ENCODE results near the gene FUT3.

Gene FUT3

GRCh38 chr19:5827891-5828660, 23.2 kb downstream of the FUT3 start:
- no peaks in the 10 kb centered on the region for H3K27me3 ChIP-seq (ENCODE audit: insufficient read depth, low read depth)
- H3K27ac ChIP-seq = peak overlapping the region; percentile 67
- H2AFZ ChIP-seq (ENCODE audit: low read depth) = peak overlapping the region; percentile 85
- TF ChIP-seq CTCF (conservative IDR thresholded peaks at IDR 0.05; ENCODE audit: low read depth, low read length) = no peak
- no peaks in the 10 kb centered on the region for H3K79me2 ChIP-seq (ENCODE audit: insufficient read depth, low read depth)
- peak overlapping the region; percentile 64 for H3K9ac ChIP-seq
- peaks cover 14% of the 10 kb centered on the region for H3K4me1 ChIP-seq (ENCODE audit: low read depth, poor library complexity, severe bottlenecking)
- H4K20me1 ChIP-seq (ENCODE audit: insufficient read depth) = no peaks in the 10 kb centered on the region
- peak overlapping the region; percentile 93 for H3K4me2 ChIP-seq
- no peak overlapping the region for H3K4me3 ChIP-seq (IDR thresholded peaks at IDR 0.05; ENCODE audit: insufficient read depth, low read depth, low read length)
- H3K36me3 ChIP-seq (ENCODE audit: insufficient read depth) = no peaks in the 10 kb centered on the region

- no peaks in the 10 kb centered on the region for H3K27me3 ChIP-seq (ENCODE audit: insufficient read depth, low read depth)
- H3K27ac ChIP-seq = peak overlapping the region; percentile 13; the same call in 1 of the 2 replicates
- no peaks in the 10 kb centered on the region for H3K79me2 ChIP-seq (ENCODE audit: insufficient read depth, low read depth)
- no peaks in the 10 kb centered on the region for H4K20me1 ChIP-seq (ENCODE audit: insufficient read depth)
- no peak overlapping the region for H3K4me3 ChIP-seq (IDR thresholded peaks at IDR 0.05; ENCODE audit: insufficient read depth, low read depth, low read length)
- H3K36me3 ChIP-seq (ENCODE audit: insufficient read depth) = no peaks in the 10 kb centered on the region
- H2AFZ ChIP-seq (ENCODE audit: low read depth) = peak overlapping the region; percentile 47; the same call in 1 of the 2 replicates
- H3K9ac ChIP-seq = no peak overlapping the region
- no peak for TF ChIP-seq CTCF (conservative IDR thresholded peaks at IDR 0.05; ENCODE audit: low read depth, low read length)
- peaks cover 14% of the 10 kb centered on the region for H3K4me1 ChIP-seq (ENCODE audit: low read depth, poor library complexity, severe bottlenecking)
- peak overlapping the region; percentile 73 for H3K4me2 ChIP-seq
Observed at GRCh38 chr19:5827342-5827890, 23.8 kb downstream of the FUT3 start.

- TF ChIP-seq CTCF (conservative IDR thresholded peaks at IDR 0.05; ENCODE audit: low read depth, low read length) = no peak
- H3K79me2 ChIP-seq (ENCODE audit: insufficient read depth, low read depth) = no peaks in the 10 kb centered on the region
- H3K27me3 ChIP-seq (ENCODE audit: insufficient read depth, low read depth) = no peaks in the 10 kb centered on the region
- peaks cover 14% of the 10 kb centered on the region for H3K4me1 ChIP-seq (ENCODE audit: low read depth, poor library complexity, severe bottlenecking)
- peak overlapping the region; percentile 73 for H3K4me2 ChIP-seq
- peak overlapping the region; percentile 47; the same call in 1 of the 2 replicates for H2AFZ ChIP-seq (ENCODE audit: low read depth)
- H4K20me1 ChIP-seq (ENCODE audit: insufficient read depth) = no peaks in the 10 kb centered on the region
- H3K36me3 ChIP-seq (ENCODE audit: insufficient read depth) = no peaks in the 10 kb centered on the region
- H3K27ac ChIP-seq = peak overlapping the region; percentile 13; the same call in 1 of the 2 replicates
- H3K4me3 ChIP-seq (IDR thresholded peaks at IDR 0.05; ENCODE audit: insufficient read depth, low read depth, low read length) = no peak overlapping the region
- no peak overlapping the region for H3K9ac ChIP-seq
Observed at GRCh38 chr19:5826531-5827341, 24.5 kb downstream of the FUT3 start.

GRCh38 chr19:5825178-5825577, 26.1 kb downstream of the FUT3 start:
- Histone ChIP-seq H2AFZ (ENCODE audit: low read depth) (no peak overlapping the region), H3K9ac (no peak overlapping the region), H3K4me2 (no peak overlapping the region), H3K27me3 (ENCODE audit: insufficient read depth, low read depth) (no peaks in the 10 kb centered on the region), H3K27ac (no peak overlapping the region), H3K79me2 (ENCODE audit: insufficient read depth, low read depth) (no peaks in the 10 kb centered on the region), H4K20me1 (ENCODE audit: insufficient read depth) (no peaks in the 10 kb centered on the region), H3K4me3 (IDR thresholded peaks at IDR 0.05; ENCODE audit: insufficient read depth, low read depth, low read length) (no peak overlapping the region), H3K36me3 (ENCODE audit: insufficient read depth) (no peaks in the 10 kb centered on the region), H3K4me1 (ENCODE audit: low read depth, poor library complexity, severe bottlenecking) (peaks cover 14% of the 10 kb centered on the region)
- no peak for TF ChIP-seq CTCF (conservative IDR thresholded peaks at IDR 0.05; ENCODE audit: low read depth, low read length)
